Activated naive CD8-positive, alpha-beta T cell treated with anti-CD3 and anti-CD28 coated beads, Interleukin-2, amount 50 U/mL, for 16 hours (primary cell): ENCODE data around the gene RBM38.
"Not testable (repeated sequence)": the region's sequence is repeated elsewhere in the genome, so short reads cannot be mapped to it uniquely, and the experiment has no call there.

Source experiments
- DNase-seq: peaks from one replicate; pipeline ENCODE4 v3.0.0-alpha.2; 2020; ENCODE audit warnings: low read depth, low spot score

RBM38 gene

DNA sequence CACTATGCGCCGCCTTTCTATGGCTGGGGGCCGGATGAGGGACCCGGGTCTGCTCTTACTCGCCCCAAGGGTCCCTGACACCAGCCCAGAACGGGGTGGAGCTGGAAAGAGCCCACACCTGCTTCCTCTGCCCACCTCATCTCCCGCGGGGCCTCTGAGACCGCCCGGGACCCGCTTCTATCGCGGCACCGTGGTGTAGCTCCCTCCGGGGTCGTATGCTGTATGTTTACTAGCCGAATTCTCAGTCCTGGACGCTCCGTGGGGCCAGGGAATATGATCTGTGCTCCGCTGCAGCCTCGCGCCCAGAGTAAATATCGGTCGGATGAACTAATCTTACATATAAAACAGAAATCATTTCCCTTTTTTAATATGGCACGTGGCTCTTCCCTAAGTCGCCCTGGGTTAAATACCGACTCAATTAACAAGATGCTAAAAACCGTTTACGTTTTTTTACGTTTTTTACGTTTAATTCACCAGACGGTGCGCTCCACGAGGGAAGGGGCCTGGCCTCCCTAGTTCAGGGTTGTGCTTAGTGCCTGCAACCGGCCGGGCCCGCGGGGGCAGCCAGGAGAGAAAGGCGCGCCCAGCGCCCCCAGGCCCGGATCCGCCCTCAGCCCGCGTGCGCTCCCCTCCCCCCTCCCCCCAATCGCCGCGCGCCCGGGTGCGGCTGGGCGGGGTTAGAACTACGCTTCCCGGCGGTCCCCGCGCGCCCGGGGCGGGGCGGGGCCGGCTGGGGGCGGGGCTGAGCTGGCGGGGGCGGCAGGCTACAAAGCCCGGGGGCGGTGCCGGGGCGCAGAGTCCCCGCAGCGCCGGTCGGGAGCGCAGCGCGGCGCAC, at the start of gene RBM38:
Gene RBM38, plus strand, starts transcription at position 793 of the 835 bp plus-strand sequence. CDS start 186 bp downstream, outside the sequence.
- DNase-seq, result peak; percentile 58

DNA sequence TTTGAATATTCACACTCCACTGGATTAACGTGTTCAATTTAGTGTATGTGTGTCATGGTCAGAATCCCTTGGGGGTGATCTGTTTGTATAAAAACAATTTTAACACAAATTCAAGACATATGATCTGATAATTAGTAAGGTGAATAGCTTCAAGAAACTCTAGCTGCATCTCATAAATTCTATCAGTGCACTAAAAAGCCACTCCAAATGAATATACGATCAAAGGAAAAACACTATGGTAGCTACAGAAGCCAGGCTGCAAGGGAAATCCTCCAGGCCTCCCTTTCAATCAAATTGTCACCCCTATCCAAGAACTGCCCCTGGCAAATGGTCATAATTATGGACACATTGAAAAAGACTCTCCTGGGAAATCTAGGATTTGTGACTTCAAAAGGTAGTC, 49.5 kb upstream of the RBM38 start:
- no peak for DNase-seq

DNA sequence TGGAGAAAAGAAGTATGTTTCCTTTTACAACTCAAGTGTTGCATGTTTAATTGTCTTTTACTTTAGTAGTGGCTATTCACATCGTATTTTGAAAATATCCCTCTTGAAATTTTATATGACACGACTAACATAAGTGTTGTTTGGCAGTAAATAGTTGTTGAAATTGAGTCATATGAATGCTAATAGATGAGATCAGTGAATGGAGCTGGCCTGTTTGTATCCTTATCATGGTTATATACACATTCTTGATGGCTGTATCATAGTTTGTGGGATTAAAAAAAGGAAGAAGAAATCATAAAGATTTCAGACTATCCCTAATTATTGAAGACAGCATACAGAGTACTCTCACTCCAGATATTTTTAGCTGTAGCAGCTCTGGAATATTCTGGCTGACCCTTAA, 48.4 kb upstream of the RBM38 start:
- no peak for DNase-seq

DNA sequence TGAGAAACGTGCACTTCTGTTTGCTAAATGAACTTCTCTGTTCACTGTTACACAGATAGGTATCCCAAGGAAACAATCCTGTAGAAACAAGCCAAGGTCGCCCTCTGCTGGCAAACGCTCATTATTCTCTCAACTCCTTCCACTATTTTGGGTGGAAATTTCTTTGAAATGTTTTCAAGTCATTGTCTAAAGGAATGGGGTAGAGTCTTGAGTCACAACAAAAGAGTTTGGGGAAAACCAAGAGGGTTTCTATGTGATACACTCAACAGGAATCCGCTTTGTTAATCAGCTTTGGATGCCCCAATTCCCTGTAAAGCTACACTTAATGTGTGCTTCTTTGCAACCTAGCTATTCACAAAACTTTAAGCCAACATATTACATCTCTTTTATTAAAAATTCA, 44.7 kb upstream of the RBM38 start:
- peak; percentile 28 for DNase-seq

DNA sequence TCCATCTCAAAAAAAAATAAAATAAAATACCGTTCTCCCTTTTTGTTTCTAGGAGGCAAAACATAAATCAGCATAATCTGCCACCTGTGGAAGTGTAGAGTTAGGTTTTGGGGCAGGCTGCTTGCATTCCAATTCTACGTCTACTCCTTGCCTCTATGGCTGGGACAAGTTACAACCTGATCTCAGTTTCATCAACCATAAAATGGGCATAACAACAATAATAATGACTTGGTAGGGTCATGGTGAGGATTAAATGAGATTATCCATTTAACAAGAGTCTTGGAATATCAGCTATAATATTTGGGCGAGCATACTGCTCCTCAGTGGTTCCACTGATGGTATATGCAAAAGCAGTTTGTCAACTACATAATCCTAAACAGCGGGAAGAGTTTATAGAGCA, 43.8 kb upstream of the RBM38 start:
- DNase-seq, result no peak

DNA sequence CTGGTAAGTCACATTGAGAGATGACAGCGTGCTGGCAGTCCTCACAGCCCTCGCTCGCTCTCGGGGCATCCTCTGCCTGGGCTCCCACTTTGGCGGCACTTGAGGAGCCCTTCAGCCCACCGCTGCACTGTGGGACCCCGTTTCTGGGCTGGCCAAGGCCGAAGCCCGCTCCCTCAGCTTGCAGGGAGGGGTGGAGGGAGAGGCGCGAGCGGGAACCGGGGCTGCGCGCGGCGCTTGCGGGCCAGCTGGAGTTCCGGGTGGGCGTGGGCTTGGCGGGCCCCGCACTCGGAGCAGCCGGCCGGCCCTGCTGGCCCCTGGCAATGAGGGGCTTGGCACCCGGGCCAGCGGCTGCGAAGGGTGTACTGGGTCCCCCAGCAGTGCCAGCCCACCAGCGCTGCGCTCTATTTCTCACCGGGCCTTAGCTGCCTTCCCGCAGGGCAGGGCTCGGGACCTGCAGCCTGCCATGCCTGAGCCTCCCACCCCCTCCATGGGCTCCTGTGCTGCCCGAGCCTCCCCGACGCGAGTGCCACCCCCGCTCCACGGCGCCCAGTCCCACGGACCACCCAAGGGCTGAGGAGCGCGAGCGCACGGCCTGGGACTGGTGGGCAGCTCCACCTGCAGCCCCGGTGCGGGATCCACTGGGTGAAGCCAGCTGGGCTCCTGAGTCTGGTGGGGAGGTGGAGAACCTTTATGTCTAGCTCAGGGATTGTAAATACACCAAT, 42.8 kb upstream of the RBM38 start:
- not testable (repeated sequence) for DNase-seq

DNA sequence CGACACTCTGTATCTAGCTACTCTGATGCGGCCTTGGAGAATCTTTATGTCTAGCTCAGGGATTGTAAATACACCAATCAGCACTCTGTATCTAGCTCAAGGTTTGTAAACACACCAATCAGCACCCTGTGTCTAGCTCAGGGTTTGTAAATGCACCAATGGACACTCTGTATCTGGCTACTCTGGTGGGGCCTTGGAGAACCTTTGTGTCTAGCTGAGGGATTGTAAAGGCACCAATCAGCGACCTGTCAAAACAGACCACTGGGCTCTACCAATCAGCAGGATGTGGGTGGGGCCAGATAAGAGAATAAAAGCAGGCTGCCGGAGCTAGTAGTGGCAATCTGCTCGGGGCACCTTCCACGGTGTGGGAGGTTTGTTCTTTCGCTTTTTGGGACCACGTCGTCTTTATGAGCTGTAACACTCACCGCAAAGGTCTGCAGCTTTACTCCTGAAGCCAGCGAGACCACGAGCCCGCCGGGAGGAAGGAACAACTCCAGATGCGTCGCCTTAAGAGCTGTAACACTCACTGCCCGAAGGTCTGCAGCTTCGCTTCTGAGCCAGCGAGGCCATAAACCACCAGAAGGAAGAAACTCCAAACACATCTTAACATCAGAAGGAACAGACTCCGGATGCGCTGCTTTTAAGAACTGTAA, 42.1 kb upstream of the RBM38 start:
- DNase-seq, result not testable (repeated sequence)

DNA sequence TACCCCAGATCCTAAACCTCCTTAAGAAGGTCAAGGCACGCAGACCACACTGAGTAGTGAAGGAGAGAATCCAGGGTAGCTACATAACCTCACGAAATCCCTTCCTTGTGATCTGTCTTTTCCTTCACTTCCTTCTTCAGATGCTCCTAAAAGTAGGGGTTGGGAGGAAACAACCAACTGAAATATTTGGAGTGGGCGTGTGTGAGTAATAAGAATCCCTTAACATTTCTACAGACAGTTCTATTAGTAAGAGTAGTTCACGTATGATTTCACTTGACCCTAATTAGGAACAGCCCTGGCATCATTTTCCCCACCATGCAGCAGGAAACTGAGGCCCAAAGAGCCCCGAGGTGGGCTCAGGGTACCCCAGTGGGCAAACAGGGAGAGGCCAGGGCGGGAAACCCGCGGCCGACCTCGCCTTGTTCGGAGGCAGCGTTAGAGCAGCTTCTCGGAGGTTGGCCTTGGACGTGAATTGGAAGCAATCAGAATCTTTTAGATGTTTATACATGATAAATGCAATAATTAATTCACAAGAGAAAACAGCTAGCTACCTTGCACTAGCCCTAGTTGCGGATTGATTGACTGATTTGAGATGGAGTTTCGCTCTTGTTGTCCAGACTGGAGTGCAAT, 41.0 kb upstream of the RBM38 start:
- no peak for DNase-seq

DNA sequence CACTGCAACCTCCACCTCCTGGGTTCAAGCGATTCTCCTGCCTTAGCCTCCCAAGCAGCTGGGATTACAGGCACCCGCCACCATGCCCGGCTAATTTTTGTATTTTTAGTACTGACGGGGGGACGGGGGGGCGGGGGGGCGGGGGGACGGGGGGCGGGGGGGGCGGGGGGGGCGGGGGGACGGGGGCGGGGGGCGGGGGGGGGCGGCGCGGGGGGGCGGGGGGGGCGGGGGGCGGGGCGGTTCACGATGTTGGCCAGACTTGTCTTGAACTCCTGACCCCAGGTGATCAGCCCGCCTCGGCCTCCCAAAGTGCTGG, 40.5 kb upstream of the RBM38 start:
- DNase-seq, result not testable (repeated sequence)

DNA sequence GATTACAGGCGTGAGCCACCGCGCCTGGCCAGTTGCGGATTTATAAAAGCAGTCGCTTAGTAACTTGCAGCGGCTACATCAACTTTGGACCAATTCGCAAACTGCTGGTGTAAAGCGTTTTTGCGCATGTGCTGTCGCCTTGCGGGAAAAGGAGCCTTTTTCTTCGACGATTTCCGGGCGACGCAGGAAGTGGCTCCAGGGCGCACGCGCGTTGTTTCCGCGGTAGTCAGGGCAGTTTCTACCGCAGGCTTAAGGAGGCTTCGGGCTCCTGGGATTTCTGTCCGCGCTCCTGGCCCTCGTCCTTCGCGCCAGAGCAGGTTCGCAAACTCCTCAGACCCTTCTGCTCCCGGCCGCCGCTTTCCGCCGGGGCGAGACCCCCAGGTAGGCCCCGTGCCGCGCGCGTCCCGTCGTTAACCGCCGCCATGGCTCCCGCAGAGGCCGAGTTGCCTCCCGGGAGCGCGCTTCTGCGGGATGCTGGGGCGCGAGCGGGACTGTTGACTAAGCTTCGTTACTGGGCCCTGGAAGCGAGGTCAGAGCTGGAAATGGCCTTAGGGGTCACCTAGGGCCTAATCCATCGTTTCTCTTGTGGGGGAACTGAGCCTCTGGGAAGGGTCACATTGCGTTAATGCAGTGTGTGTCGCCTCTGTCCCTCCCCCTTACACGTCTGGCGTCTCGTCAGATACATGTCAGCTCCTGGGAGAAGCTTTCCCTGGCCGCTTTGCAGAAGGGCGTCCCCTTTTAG, 40.0 kb upstream of the RBM38 start, which contains the start of gene RAE1:
Gene RAE1, plus strand, starts transcription at position 214 of the 742 bp plus-strand sequence. CDS start 2,784 bp downstream, outside the sequence.
- DNase-seq, result peak; percentile 77

DNA sequence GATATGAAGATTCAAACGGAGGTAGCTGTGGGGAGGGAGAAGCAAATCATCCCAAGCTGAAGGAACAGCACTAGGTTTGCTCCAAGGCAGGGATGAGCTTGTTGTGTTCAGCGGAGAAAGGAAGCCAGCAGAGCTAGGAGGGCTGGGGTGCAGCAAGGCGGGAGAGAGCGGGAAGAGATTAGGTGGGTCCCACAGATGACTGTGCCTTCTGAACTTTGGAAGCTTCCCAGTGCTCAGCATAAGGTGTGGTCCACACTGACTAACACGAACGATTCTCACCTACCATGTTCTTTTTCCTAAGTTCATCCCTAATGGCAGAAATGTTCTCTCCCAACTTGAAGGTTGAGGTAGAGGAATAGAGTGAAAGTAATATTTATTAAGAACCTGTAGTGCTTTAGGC, 38.9 kb upstream of the RBM38 start:
- DNase-seq, result no peak

DNA sequence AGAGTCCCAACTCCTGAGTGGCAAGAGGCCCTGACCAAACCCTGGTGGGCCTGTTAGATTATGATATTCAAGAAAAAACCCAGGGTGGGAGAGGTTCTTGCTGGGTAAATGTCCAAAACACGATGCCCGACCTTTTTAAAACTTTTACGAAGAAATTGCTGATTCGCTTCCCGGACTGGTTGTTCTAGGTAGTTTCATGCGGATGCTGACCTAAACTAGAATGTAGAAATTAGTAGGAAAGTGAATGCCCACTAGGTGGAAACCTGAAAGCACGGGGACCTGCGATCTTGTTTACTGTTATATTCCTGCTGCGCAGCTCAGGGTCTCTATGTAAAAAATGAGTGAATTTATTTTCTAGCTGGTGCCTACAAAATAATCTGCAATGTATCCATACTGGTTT, 37.8 kb upstream of the RBM38 start:
- DNase-seq, result no peak

DNA sequence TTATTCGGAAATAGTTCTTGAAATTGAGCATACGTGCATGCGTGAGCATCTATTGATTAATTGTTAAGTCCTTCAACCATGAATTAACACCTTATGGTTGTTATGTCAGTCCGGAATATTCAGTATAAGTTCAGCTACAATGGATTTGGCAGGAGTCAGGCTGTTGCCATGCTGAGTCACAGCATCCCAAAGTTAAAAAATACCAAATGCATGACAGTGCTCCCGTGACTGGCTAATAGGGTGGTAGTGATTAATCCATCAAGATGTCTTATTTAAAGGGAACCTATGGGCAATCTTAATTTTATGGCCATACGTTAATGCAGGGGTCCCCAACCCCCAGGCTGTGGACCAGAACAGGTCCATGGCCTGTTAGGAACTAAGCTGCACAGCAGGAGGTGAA, 29.7 kb upstream of the RBM38 start:
- DNase-seq, result no peak

DNA sequence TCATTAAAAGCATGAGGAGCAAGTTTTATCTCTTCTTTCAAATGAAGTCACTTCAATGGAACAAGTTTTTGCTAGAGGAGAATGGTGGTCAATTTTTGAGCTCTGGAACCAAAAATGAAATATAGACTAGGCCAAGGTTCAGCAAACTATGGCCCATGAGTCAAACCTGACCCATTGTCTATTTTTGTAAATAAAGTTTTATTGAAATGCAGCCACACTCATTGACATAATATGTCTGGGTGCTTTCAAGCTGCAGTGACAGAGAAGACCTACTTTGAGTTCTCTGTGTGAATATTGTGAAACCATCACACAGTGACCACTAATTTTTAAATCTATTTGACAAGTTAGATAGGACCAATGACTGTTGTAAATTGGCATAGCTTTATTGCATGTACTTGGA, 26.7 kb upstream of the RBM38 start:
- no peak for DNase-seq

DNA sequence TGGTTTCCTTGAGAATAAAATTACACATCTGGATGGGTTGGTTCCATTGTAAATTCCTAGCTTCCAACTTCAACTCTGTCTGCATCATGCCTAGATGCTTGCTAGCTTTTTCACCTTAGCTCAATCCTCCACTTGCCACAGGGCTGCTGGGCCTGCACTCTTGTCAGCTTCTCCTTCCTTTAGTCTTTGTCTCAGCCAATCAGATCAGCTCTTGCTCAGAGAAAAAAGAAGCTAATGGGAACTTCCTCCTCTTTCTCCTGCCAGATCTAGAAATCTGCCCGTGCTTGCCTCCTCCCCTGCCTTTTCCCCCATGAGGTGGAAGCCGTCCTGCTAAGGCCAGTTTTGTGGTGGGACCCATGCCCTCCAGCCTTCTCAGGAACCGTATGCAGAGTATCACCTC, 21.6 kb upstream of the RBM38 start:
- DNase-seq, result no peak

DNA sequence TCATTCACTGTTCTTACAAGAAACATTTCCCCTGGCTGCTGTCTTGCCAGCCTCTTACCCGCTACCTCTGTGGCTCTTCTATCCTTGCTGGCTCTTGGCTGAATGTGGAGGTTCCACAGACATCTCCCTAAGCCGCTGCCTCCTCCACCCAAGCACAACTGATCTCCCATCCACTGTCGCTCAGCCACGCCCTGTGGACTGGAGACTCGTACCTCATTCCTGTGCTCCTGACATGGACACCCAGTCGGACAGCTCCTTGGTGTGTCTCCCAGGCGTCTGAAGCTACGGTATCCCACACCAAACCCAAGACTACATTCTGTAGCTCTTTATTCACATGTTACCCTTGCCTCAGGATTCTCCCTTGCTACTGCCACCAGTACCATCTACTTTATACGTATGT, 20.9 kb upstream of the RBM38 start:
- no peak for DNase-seq

DNA sequence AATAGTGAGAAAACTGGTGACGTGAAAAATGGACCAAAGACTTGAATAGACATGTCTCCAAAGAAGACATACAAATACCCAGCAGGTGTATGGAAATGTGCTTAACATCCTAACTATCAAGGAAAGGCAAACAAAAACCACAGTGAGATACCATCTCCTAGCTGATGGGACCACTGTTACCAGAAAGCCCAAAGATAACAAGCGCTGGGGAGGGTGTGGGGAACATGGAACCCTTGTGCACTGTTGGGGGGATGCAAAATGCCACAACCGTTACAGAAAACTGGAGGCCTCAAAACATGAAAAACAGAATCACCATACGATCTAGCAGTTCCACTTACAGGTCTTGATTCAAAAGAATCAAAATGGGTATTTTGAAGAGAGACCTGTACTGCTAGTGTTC, 19.8 kb upstream of the RBM38 start:
- DNase-seq, result no peak

DNA sequence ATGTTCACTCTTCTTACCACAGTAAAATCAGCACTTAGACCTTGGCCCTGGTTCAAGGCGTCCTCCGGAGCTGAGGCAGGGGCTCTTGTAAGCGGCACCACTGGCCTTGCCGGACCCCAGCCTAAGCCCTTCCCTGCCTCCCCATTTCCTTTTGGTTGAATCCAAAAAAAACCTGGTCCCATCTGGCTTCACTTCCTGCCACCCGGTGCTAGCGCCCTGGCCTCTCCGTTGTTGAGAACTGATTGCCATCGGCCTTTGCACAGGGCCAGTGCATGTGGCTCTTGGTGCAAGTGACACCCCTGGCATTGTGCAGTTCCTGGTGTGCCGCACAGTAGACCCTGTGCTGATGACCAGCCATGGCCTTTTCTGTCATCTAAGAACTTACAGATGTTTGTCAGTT, 19.0 kb upstream of the RBM38 start:
- DNase-seq, result no peak

DNA sequence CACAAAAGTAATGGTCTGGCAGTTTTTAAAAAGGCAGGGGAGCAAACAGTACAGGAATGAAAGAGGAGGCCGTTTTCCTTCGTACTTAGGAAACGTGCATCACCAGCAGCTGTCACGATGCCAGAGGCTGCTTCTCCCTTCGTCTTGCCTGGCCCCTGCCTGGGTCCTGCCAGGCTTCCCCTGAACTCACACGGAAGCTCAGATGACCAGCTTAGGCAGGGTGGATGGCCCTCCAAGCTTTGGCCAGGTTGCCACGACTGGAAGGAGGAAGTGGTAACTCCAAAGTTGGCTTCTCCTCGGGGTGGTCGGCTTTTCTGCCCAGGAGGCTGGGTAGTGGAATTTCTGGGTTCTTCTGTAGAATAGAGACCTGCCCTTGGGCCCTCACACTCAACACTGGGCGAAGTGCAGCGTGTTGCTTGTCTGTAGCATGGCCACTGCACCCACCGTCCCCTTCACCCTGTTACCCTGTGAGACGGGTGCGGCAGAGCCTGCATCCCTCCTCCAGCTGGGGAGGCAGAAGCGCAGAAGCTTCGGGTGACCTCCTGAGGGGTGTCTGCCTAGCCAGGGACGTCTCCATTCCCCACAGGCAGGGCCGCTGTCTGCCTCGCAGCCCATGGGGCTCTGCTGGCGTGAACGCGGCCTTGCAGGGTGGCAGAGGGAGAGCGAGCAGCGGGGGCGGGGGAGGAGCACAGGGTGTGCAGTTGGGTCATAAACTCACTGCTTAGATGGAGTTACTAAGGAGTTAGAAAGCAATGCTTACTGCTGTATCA, 18.4 kb upstream of the RBM38 start:
- no peak for DNase-seq

DNA sequence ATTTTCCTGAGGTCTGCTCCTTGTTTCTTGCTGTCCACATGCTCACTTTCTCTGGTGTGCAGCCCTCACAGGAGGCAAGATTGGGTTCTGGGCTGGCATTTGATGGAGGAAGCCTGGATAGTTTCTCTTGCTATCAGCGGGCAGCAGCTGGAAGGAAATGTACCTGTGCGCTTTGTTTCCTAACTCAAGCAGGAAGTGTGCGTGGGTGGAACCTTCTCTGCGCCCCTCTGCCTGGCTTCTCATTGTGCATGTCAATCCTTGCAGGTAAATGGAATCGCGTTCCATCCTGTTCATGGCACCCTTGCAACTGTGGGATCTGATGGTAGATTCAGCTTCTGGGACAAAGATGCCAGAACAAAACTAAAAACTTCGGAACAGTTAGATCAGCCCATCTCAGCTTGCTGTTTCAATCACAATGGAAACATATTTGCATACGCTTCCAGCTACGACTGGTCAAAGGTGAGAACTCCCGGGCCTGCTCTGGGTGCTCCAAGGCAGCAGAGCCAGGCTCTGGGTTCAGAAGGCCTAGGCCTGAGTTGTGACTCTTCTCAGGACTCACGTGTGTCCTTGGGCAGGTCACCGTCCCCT, 16.8 kb upstream of the RBM38 start:
- DNase-seq, result no peak
